ENCODE data around the gene IL13RA1.
"Not testable (repeated sequence)": the region's sequence is repeated elsewhere in the genome, so short reads cannot be mapped to it uniquely, and the experiment has no call there.

Gene IL13RA1

DNA sequence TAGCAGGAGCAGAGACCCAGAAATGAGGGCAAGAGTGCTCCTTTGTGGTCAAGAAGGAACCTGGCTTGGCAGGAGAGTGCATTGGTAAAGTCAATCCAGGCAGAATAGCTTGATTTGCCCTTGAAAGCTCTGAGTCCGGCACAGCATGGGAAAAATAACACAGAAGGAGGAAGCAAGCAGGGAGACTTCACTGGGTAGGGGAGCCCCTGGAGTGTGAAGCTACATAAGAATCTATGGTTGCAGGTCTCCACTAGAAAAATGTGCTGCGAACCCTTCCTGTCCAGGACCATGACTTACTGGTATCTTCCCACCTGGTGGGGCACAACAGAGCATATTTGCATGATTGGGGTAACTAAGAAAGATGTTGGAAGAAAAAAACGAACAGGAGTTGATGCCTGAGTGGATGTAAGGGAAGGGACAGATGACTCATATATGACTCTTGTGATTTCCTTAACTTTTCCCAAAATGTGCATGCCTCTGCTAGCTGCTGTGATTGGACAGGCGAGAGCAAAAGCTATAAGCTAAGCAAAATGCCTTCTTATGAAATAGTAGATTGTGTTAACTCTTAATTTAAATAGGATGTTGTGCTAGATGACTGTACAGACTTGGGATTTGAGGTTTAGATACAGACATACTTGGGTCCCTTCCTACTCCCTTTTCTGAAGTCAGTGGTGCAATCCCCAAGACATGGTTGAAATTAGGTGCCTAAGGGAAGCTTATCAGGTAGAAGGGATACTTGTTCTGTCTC lies 3.3 kb downstream of the IL13RA1 start:
- no peak for DNase-seq

DNA sequence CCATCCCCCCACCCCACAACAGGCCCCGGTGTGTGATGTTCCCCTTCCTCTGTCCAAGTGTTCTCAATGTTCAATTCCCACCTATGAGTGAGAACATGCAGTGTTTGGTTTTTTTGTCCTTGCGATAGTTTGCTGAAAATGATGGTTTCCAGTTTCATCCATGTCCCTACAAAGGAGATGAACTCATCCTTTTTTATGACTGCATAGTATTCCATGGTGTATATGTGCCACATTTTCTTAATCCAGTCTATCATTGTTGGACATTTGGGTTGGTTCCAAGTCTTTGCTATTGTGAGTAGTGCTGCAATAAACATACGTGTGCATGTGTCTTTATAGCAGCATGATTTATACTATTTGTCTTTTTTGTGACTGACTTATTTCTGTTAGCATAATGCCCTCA lies 5.1 kb downstream of the IL13RA1 start:
- not testable (repeated sequence) for DNase-seq

GRCh38 chrX:118734909-118735308 lies 7.5 kb downstream of the IL13RA1 start:
- no peak for DNase-seq

DNA sequence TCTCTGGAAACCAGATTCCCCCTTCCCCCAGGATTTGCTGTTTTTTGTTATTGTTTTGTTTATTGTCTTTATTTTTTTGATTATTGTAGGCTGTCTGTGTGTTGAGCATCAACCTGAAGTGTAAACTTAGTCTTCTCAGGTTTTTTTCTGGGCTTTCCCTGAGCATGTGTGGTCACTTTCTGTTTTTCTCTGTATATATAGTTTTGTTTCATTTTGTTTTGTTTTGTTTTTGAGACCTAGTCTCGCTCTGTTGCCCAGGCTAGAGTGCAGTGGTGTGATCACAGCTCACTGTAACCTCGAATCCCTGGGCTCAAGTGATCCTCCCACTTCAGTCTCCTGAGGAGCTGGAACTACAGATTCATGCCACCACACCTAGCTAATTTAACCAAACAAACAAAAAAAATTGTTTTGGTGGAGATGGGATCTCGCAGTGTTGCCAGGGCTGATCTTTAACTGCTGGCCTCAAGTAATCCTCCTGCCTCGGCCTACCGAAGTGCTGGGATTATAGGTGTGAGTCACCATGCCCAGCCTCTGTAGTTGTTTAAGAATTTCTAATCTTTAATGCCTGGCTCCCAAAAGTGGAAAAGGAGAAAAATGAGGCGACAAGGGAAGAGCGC lies 9.1 kb downstream of the IL13RA1 start:
- DNase-seq: no peak

- DNase-seq: no peak
Observed at GRCh38 chrX:118739577-118739976, 12.2 kb downstream of the IL13RA1 start.

GRCh38 chrX:118740276-118740889 lies 13.0 kb downstream of the IL13RA1 start:
- DNase-seq: no peak

DNA sequence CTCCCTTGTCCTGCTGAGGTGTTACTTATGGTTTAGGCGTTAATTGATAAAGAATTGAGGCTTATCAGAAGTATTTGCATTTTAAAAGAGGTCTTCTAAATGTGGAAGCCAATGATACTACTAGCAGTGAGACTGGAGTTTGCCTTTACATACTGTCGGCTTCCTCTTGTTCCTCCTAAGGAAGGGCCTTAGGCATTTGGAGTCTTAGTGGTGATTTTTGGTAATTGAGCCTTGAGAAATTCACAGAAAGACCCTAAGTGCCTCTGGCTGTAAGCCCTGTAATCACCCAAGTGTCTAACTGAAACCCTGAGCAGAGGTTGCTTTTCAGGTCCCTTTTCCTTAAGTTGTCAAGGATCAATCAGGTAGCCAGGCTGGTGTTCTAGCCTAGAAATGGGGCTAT lies 14.8 kb downstream of the IL13RA1 start:
- DNase-seq: no peak

DNA sequence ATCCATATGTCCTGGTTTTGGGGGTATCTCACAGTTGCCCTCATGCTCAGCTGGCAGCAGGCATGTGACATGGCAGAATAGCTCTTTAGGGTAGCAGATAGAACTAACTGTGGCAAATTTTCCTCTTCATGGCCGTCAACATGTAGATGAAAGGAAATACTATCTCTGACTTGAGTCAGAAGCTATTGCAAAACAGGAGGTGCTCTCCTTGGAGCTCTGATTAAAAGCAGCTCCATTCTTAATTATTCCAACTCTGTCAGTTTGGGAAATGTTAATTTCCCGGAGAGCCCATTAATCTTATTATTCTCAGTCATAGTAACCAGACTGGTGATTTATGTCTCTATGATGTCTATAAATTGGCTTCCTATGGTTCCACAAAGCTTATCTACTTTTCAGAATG lies 18.2 kb downstream of the IL13RA1 start:
- no peak for DNase-seq

- no peak for DNase-seq
Observed at GRCh38 chrX:118751950-118752783, 24.8 kb downstream of the IL13RA1 start.

GRCh38 chrX:118755633-118756032 lies 28.2 kb downstream of the IL13RA1 start:
- DNase-seq: no peak

GRCh38 chrX:118756101-118756500 lies 28.7 kb downstream of the IL13RA1 start:
- no peak for DNase-seq

- DNase-seq: no peak
Observed at GRCh38 chrX:118758511-118758910, 31.1 kb downstream of the IL13RA1 start.

GRCh38 chrX:118760025-118760424 lies 32.6 kb downstream of the IL13RA1 start:
- no peak for DNase-seq

- no peak for DNase-seq
Observed at GRCh38 chrX:118761939-118762707, 34.7 kb downstream of the IL13RA1 start.

GRCh38 chrX:118763489-118763888 lies 36.1 kb downstream of the IL13RA1 start:
- DNase-seq: no peak

DNA sequence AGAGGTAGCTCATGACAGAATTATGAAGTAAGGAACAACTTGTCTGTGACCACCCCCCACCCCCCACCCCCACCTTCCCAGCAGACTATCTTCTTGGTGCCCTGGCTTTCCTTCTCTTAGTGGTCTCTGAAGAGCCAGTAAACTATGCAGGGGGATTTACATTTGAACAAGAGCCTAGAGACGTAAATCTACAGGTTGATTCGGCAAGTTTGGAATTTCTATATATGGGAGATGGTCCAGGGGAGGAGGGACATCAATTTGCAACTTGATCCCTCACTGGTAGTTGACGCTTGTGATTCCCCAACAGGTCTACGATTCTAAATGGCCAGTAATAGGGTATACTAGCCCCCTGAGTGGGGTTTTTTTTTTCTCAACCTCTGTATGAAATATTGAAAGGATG lies 36.7 kb downstream of the IL13RA1 start:
- DNase-seq: no peak

GRCh38 chrX:118770133-118770760 lies 42.8 kb downstream of the IL13RA1 start:
- DNase-seq: no peak

GRCh38 chrX:118772051-118772450 lies 44.6 kb downstream of the IL13RA1 start:
- no peak for DNase-seq

- DNase-seq: no peak
Observed at GRCh38 chrX:118773782-118774181, 46.4 kb downstream of the IL13RA1 start.

DNA sequence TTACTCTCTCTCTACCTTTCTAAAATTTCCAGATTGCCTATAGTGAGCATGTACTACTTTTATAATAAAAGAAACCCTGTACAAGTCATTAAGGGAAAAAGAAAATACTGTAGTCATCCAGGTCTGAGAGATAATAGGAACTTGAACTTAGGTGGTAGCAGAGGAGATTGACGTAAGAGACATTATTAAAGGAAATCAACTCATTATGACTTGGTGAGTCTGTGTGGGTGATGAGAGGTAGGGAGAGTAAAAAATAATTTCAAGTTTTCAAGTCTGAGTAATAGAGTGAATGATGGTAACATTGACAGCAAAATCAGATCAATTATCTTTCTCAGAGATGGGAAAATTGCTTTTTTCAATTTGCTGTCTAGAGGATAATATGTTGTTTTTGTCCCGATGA lies 52.2 kb downstream of the IL13RA1 start:
- no peak for DNase-seq

GRCh38 chrX:118780509-118780908 lies 53.1 kb downstream of the IL13RA1 start:
- no peak for DNase-seq

DNA sequence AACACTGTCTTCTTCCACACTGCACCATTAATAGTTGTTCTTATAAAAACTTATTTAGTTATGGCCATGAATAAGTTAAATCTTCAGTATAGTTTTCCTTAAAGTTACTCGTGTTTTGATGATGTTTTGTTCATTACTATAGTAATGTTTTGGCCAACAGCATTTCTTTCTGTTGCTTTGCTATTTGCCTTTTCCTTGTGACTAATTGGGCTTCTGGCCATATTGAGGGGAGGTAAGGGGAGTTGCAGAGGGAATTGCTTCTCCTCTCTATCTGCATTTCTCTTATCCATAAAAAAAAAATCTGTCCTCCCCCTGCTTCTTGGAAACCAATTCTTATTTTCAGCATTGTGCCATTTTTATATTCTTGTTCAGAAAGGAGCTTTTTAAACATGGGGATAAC lies 53.5 kb downstream of the IL13RA1 start:
- no peak for DNase-seq
